Epithelial cell of proximal tubule (primary cell): ENCODE measurements around the gene ECE1. TPM values are rescaled to one million over a fixed set of nuclear protein-coding genes. Genes with fewer than 3 reads are reported as not detected.

Experiments used
- DNase-seq: peaks from one replicate; pipeline ENCODE4 v3.0.0-alpha.2; 2011; ENCODE audit warnings: low read depth
- H3K4me3 ChIP-seq: 2 replicates; pipeline ENCODE4 v1.5.1; 2011; ENCODE audit warnings: low read depth, mild to moderate bottlenecking, low read length
- CTCF ChIP-seq: conservative IDR thresholded peaks from 2 replicates; pipeline ENCODE4 v1.5.1; 2012; ENCODE audit warnings: low read depth, mild to moderate bottlenecking, low read length
- total RNA-seq: library from RNA; depleted of rRNA; stranded (reverse); fragments of >200 nt; gene quantifications from 2 replicates; pipeline ENCODE4 v1.2.3, GENCODE V29; 2015

Gene ECE1
- total RNA-seq, 1 donor from 2014 or later, result 115 TPM

DNA sequence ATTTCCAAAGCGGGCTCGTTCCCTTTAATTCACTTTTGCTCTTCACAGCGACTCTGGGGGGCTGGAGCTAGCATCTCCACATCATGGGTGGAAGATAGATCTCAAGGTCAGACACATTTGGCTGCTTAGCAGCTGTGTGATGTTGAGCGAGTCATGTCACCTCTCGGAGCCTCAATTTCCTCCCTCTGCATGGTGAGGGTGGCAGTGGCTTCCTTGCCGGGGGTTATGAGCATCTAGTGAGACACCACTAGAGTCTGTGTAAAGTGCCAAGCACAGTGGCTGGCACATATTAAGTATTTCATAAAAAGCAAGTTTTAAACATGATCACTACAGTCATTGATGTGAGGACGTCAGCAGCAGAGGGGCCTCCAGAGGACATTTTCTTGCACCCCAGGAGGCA is 16.9 kb upstream of the ECE1 start:
- no peak overlapping the region for H3K4me3 ChIP-seq
- DNase-seq, result no peak
- TF ChIP-seq CTCF, result no peak

GRCh38 chr1:21305900-21306189 is 15.6 kb upstream of the ECE1 start:
- TF ChIP-seq CTCF, result no peak
- no peak for DNase-seq
- no peak overlapping the region for H3K4me3 ChIP-seq

- TF ChIP-seq CTCF, result no peak
- no peak for DNase-seq
- H3K4me3 ChIP-seq, result no peak overlapping the region
Measured at GRCh38 chr1:21305155-21305899, 15.1 kb upstream of the ECE1 start.

GRCh38 chr1:21304488-21304887 is 14.2 kb upstream of the ECE1 start:
- TF ChIP-seq CTCF, result no peak
- no peak overlapping the region for H3K4me3 ChIP-seq
- DNase-seq, result no peak

- peak; percentile 26 for TF ChIP-seq CTCF
- H3K4me3 ChIP-seq, result no peak overlapping the region
- DNase-seq, result no peak
Measured at GRCh38 chr1:21302747-21303715, 12.8 kb upstream of the ECE1 start.

DNA sequence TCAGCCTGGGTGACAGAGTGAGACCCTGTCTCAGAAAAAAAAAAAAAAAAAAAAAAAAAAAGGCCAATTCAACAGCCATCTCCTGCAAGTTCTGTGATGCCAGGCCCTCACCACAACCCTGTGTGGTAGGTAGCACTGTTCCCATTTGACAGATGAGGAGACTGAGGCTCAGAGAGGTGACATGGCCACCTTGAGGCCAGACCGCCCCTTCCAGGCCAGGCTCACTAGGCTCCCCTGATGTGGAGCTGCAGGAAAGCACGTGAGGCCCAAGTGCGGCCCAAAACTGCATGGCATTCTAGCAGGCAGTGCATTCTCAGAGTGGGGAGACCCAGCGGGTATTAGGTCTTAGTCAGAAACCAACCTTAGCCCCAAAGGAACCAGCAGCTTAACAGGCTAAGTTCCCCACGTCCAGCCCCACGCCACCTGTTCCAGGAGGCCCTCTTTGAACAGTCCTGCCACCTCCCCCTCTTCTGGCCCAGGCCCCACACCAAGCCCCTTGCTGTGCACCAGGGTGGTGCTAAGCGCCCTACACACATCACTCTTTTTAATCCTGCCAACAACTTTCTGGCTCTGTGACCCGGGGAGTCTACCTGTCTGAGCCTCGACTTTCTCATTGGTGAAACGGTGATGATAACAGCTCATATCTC is 11.7 kb upstream of the ECE1 start:
- DNase-seq, result no peak
- no peak for TF ChIP-seq CTCF
- no peak overlapping the region for H3K4me3 ChIP-seq
